Measurements from ENCODE around the gene SEC22A. TPM values are rescaled to one million over a fixed set of nuclear protein-coding genes. Genes with fewer than 3 reads are reported as not detected.
A peak's percentile ranks its signal among the peaks of the same experiment; 100 is the strongest.

SEC22A gene, protein sequence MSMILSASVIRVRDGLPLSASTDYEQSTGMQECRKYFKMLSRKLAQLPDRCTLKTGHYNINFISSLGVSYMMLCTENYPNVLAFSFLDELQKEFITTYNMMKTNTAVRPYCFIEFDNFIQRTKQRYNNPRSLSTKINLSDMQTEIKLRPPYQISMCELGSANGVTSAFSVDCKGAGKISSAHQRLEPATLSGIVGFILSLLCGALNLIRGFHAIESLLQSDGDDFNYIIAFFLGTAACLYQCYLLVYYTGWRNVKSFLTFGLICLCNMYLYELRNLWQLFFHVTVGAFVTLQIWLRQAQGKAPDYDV
- total RNA-seq (2022) = 16.2 and 16.5 TPM in 2 replicates
- percentile 85 among the genes with signal in this experiment for Bru-seq, nascent RNA
- BruChase-seq, experiment 1, labeled RNA remaining after a 6-hour chase = percentile 77 among the genes with signal in this experiment
- percentile 88 among the genes with signal in this experiment for BruChase-seq, experiment 2, labeled RNA remaining after a 2-hour chase
- long read RNA-seq, full-length matches to known transcripts = 47 of 55 reads
- long read RNA-seq, partial matches to known transcripts = 2 of 55 reads
- long read RNA-seq, other reads (novel, unspliced or antisense) = 6 of 55 reads

- peaks cover 8% of the 10 kb centered on the region for H3K4me1 Mint-ChIP-seq (ENCODE audit: insufficient read depth, unreplicated experiment)
- peaks cover 2% of the 10 kb centered on the region for H3K36me3 Mint-ChIP-seq (ENCODE audit: insufficient read depth, unreplicated experiment)
- H3K27ac Mint-ChIP-seq (ENCODE audit: low read depth, unreplicated experiment) = peak within 1 kb of the TSS; percentile 61
- peaks cover 6% of the 10 kb centered on the region for H3K9me3 Mint-ChIP-seq (ENCODE audit: unreplicated experiment)
- intact Hi-C loops (cut with micrococcal nuclease) = no loop called here
- H3K4me3 Mint-ChIP-seq (ENCODE audit: unreplicated experiment) = peak within 1 kb of the TSS; percentile 86
- POLR2A ChIA-PET = interaction anchor here (0.6 to 1.8 kb wide), 28 partner anchors 9 to 832 kb away, joined by 3 to 8 read pairs (median 4); partner anchors contain the start of gene FAM162A
- CTCF ChIA-PET = no interaction called here
- TF ChIP-seq CTCF (IDR thresholded peaks at IDR 0.05; ENCODE audit: unreplicated experiment) = no peak
- BruUV-seq (replicated peaks) = no TSS peak
- no peaks in the 10 kb centered on the region for H3K27me3 Mint-ChIP-seq (ENCODE audit: insufficient read depth, unreplicated experiment)
- DNase-seq (ENCODE audit: unreplicated experiment) = peak; percentile 96
These were observed at the start of gene SEC22A for GRCh38 chr3:123201557-123202427. TSS of gene SEC22A (plus strand) at chr3:123201943. CDS start at chr3:123209218, 7,275 bp downstream.

GRCh38 chr3:123152687-123153086 is 49.1 kb upstream of the SEC22A start:
- ChIA-PET CTCF (interaction anchor here (0.6 kb wide), 1 partner anchor 104 kb away, joined by 7 read pairs; no protein-coding TSS in a partner anchor), POLR2A (interaction anchor here (0.6 kb wide), 1 partner anchor 26 kb away, joined by 3 read pairs; no protein-coding TSS in a partner anchor)
- H3K27ac Mint-ChIP-seq (ENCODE audit: low read depth, unreplicated experiment) = no peak overlapping the region
- no peak for TF ChIP-seq CTCF (IDR thresholded peaks at IDR 0.05; ENCODE audit: unreplicated experiment)
- H3K4me3 Mint-ChIP-seq (ENCODE audit: unreplicated experiment) = no peak overlapping the region
- BruUV-seq (replicated peaks) = no TSS peak
- no peaks in the 10 kb centered on the region for H3K27me3 Mint-ChIP-seq (ENCODE audit: insufficient read depth, unreplicated experiment)
- intact Hi-C loops (cut with micrococcal nuclease) = no loop called here
- no peaks in the 10 kb centered on the region for H3K4me1 Mint-ChIP-seq (ENCODE audit: insufficient read depth, unreplicated experiment)
- no peak for DNase-seq (ENCODE audit: unreplicated experiment)
- H3K36me3 Mint-ChIP-seq (ENCODE audit: insufficient read depth, unreplicated experiment) = peaks cover 28% of the 10 kb centered on the region
- no peaks in the 10 kb centered on the region for H3K9me3 Mint-ChIP-seq (ENCODE audit: unreplicated experiment)

DNA sequence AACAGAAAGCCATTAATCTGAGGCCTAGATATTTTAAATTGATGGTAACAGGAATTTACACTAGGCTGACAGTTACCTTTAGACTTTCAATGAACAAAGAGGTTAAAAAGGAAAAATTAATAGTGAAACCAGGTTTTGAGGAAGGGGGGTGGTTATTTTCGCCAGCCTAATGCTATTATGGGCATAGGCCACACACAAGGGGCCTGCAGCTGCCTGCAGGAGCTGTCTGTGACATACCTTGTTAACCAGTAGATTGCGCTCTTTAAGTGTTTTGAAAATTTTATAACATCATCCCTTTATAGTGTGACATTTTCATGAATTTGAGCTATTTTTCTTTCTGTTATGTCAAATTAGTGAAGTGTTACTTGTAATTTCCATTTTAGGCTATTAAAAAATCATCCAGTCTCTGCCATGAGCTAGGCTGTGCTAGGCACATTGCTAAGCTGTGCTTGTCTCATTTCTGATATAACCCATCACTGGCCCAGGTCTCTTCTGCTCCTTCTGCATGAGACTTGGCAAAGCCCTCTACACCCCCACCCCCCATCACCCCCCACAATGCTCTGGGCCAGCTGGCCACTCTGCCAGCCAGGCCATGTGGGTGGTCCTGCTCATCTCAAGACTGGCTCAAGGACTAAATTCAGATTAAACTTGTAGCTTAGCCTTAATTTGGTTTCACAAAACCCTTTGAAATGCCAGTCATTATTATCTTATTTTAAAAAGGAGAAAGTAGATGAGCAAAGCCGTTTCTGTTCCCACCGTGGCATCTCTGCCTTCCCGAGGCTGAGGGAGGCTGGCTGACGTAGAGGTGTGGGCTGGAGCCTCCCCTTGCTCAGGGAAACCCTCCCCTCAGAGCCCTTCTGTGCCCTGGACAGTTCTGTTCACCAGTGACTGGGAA is 48.4 kb upstream of the SEC22A start:
- no peaks in the 10 kb centered on the region for H3K9me3 Mint-ChIP-seq (ENCODE audit: unreplicated experiment)
- peaks cover 30% of the 10 kb centered on the region for H3K36me3 Mint-ChIP-seq (ENCODE audit: insufficient read depth, unreplicated experiment)
- no peak overlapping the region for H3K27ac Mint-ChIP-seq (ENCODE audit: low read depth, unreplicated experiment)
- BruUV-seq (replicated peaks) = no TSS peak
- no peaks in the 10 kb centered on the region for H3K27me3 Mint-ChIP-seq (ENCODE audit: insufficient read depth, unreplicated experiment)
- no peak for TF ChIP-seq CTCF (IDR thresholded peaks at IDR 0.05; ENCODE audit: unreplicated experiment)
- ChIA-PET POLR2A (interaction anchor here (0.6 kb wide), 1 partner anchor 11 kb away, joined by 3 read pairs; no protein-coding TSS in a partner anchor), CTCF (no interaction called here)
- intact Hi-C loops (cut with micrococcal nuclease) = no loop called here
- no peak overlapping the region for H3K4me3 Mint-ChIP-seq (ENCODE audit: unreplicated experiment)
- no peaks in the 10 kb centered on the region for H3K4me1 Mint-ChIP-seq (ENCODE audit: insufficient read depth, unreplicated experiment)
- no peak for DNase-seq (ENCODE audit: unreplicated experiment)
